ENCODE measurements around the gene ARID5B.

ARID5B gene

DNA sequence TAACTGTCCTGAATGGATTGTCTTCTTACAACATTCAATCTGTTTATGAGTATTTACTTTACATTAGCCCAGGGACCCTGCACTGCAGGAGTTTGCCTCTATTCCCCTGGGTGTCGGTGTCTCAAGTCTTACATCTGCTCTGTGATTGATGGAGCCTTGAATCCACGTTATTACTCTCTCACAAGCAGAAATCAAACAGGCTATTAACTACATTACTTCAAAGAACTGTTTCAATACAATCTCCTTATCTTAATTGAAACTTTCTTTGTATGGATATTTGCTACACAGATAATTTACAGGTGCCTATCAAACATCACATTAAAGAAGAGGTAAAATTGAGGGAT is 3.1 kb upstream of the ARID5B start:
- no peak for DNase-seq (ENCODE audit: low spot score)
- TF ChIP-seq, protein P1, sequence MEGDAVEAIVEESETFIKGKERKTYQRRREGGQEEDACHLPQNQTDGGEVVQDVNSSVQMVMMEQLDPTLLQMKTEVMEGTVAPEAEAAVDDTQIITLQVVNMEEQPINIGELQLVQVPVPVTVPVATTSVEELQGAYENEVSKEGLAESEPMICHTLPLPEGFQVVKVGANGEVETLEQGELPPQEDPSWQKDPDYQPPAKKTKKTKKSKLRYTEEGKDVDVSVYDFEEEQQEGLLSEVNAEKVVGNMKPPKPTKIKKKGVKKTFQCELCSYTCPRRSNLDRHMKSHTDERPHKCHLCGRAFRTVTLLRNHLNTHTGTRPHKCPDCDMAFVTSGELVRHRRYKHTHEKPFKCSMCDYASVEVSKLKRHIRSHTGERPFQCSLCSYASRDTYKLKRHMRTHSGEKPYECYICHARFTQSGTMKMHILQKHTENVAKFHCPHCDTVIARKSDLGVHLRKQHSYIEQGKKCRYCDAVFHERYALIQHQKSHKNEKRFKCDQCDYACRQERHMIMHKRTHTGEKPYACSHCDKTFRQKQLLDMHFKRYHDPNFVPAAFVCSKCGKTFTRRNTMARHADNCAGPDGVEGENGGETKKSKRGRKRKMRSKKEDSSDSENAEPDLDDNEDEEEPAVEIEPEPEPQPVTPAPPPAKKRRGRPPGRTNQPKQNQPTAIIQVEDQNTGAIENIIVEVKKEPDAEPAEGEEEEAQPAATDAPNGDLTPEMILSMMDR (IDR thresholded peaks at IDR 0.05; ENCODE audit: extremely low read depth, missing control alignments), result no peak

DNA sequence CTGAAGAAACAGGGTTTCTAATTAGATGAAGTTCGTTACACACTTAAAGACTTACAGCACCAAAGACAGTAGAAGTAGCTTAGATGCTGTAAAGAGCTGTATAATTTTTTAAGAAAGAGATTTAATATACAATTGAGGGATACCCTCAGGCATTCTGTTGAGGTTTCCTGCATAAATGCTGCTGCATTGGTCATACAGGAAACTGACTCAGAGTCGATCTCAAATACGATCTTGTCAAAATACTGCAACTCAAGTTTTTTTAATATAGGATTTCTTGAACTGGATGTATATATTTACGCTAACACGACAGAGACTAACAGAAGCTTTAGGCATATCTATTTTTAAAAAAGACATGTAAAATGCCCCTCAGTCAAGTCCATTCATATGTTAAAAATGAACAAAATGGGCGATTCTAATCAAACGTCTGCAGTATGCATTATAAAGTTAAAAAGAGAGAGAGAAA is 2.4 kb upstream of the ARID5B start:
- DNase-seq (ENCODE audit: low spot score), result no peak
- TF ChIP-seq, protein P1 (IDR thresholded peaks at IDR 0.05; ENCODE audit: extremely low read depth, missing control alignments), result no peak

DNA sequence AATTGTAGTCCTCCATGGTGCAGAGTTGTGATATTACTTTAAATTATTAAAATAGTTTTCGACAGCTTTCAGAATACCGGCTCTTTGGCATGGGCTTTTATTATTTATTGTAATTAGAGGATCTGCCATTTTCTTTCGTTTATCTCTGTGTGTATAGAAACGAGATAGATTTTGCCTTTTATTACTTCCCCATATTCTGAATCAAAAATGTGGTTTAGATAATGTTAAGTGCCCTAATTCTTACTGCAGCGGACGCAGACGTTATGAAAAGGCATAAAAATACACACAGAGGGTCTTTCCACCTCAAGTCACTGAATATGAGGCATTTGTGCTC is 1.9 kb upstream of the ARID5B start:
- no peak for DNase-seq (ENCODE audit: low spot score)
- TF ChIP-seq, protein P1 (IDR thresholded peaks at IDR 0.05; ENCODE audit: extremely low read depth, missing control alignments), result no peak

DNA sequence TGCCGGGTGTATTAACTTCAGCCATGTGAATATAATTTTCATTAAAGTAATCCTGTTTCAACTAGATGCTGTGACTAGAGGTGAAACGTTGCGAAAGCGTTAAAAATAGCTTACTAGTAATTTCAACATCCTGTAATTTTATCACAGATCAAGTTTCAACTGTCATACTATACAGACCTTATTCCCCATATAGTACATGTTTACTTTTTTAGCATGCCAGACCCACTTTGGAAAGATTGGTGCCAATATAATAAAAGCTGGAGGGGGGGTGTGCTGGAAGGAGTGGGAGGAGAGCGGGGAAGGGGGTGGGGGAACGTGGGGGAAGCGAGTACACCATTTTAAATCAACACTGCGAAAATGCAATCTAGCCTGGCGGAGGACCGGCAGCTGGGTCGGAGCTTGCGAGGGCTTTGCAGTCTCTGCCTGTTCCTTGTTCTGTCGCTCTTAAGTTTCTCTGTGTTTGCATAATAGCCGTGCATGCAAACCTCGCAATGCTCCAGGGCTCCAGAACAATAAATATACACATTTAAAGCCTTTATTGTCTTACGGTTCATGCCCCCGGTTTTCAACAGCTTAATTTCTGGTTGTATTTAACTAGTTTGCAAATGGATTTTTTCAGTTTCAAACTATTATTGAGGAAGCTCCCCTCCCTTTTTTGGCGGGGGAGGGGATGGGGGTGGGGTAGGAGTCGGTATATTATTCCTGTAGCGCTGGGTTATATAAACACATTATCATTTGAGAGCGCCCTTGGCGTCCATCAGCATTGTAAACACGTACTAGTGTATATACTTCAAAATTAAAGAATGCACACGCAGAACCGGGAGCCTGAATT is 1.3 kb upstream of the ARID5B start:
- peak; percentile 48 for DNase-seq (ENCODE audit: low spot score)
- TF ChIP-seq, protein P1 (IDR thresholded peaks at IDR 0.05; ENCODE audit: extremely low read depth, missing control alignments), result no peak

DNA sequence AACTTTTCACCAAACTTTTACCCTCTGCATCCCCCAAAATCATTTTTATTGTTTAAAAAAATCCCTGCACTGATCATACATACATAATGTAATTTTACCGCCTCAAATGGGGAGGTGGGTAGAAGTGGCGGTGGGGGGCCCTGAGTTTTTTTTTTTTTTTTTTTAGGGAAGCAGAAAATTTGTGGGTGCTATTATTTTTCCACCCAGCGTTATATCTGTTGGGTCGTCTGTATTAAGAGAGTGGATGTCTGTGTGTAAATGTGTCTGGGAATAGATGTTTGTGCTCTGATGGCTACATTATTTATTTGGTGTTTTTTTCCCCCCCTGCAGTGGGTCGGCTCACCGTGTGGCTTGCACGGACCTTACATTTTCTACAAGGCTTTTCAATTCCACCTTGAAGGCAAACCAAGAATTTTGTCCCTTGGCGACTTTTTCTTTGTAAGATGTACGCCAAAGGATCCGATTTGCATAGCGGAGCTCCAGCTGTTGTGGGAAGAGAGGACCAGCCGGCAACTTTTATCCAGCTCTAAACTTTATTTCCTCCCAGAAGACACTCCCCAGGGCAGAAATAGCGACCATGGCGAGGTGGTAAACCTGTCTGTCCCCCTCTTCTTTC is 438 bp downstream of the ARID5B start:
- DNase-seq (ENCODE audit: low spot score), result no peak
- TF ChIP-seq, protein P1 (IDR thresholded peaks at IDR 0.05; ENCODE audit: extremely low read depth, missing control alignments), result no peak

DNA sequence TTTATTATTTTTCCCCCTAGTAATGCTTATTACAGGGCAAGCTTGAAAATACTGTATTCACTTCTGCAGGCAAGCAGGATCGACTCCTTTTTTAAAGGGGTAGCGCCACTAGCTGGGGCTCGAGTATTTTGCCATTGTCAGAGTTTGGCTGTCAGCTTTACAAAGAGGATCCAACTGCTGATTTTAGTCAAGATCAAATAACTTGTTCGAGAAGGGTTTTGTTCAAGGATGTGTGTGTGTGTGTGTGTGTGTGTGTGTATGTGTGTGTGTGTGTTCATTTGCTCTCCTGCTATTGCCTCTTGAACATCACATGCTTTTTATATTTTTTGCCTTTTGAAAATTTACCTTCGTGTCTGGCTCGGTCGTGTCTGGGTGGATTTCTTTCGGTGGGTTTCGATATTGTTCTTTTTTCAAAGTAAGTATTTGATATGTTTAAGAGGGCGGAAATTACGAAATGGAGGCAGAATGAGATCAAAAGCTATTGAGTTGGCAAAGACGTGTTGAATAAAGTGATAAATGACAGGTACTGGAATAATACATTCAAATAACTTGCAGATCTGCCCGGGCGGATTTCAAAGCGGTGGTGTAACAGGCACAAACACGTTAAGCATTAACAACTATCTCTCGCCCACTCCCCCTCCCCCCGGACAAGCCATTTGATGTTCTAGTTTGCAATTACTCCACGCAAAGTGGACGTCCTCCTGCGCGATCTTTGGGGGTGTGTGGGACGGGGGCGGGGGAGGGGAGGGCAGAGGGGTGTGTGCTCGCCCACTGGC is 1.1 kb downstream of the ARID5B start:
- peak; percentile 61 for DNase-seq (ENCODE audit: low spot score)
- TF ChIP-seq, protein P1 (IDR thresholded peaks at IDR 0.05; ENCODE audit: extremely low read depth, missing control alignments), result no peak
